MM.1S (cell line): ENCODE results near the gene COQ10B.
A peak's percentile ranks its signal among the peaks of the same experiment; 100 is the strongest.
"Not testable (repeated sequence)": the region's sequence is repeated elsewhere in the genome, so short reads cannot be mapped to it uniquely, and the experiment has no call there.

ENCODE experiments used
- DNase-seq: peaks from one replicate; pipeline ENCODE4 v3.0.0-alpha.2; 2015
- H2AFZ ChIP-seq: fragments of 300-600 bp; sonication (generic); 2 replicates; pipeline ENCODE4 v1.6.0; 2016; ENCODE audit warnings: antibody characterized with exemption, low read length
- H3F3A ChIP-seq: fragments of 300-600 bp; sonication (generic); 2 replicates; pipeline ENCODE4 v1.6.1; 2016; ENCODE audit warnings: mild to moderate bottlenecking, antibody characterized with exemption, low read length, moderate library complexity, mixed read lengths; ENCODE audit not compliant: insufficient read depth
- H3K27ac ChIP-seq: fragments of 300-600 bp; sonication (generic); 2 replicates; pipeline ENCODE4 v1.5.1; 2016; ENCODE audit warnings: mild to moderate bottlenecking, low read length
- H3K27me3 ChIP-seq: fragments of 300-600 bp; sonication (generic); replicated peaks from 2 replicates; pipeline ENCODE4 v1.6.0; 2016; ENCODE audit warnings: low read length; ENCODE audit not compliant: insufficient read depth
- H3K36me3 ChIP-seq: fragments of 300-600 bp; sonication (generic); replicated peaks from 2 replicates; pipeline ENCODE4 v1.6.1; 2016; ENCODE audit warnings: mild to moderate bottlenecking, low read length, mixed read lengths; ENCODE audit not compliant: insufficient read depth
- H3K4me1 ChIP-seq: fragments of 300-600 bp; sonication (generic); 2 replicates; pipeline ENCODE4 v1.6.1; 2016; ENCODE audit warnings: low read length, mixed read lengths
- H3K4me2 ChIP-seq: fragments of 300-600 bp; sonication (generic); 2 replicates; pipeline ENCODE4 v1.6.0; 2016; ENCODE audit warnings: low read depth, low read length
- H3K4me3 ChIP-seq: fragments of 300-600 bp; sonication (generic); 2 replicates; pipeline ENCODE4 v1.5.1; 2016; ENCODE audit warnings: low read length, mixed read lengths
- H3K79me2 ChIP-seq: fragments of 300-600 bp; sonication (generic); 2 replicates; pipeline ENCODE4 v1.6.1; 2016; ENCODE audit warnings: mixed run types, low read length, mixed read lengths
- H3K9ac ChIP-seq: fragments of 300-600 bp; sonication (generic); 2 replicates; pipeline ENCODE4 v1.6.1; 2016; ENCODE audit warnings: low read length, mixed read lengths
- H3K9me2 ChIP-seq: fragments of 300-600 bp; sonication (generic); replicated peaks from 2 replicates; pipeline ENCODE4 v1.6.1; 2016; ENCODE audit warnings: mild to moderate bottlenecking, low read length, mixed read lengths; ENCODE audit not compliant: insufficient read depth
- H3K9me3 ChIP-seq: fragments of 300-600 bp; sonication (generic); replicated peaks from 2 replicates; pipeline ENCODE4 v1.6.1; 2016; ENCODE audit warnings: mild to moderate bottlenecking, low read length, mixed read lengths; ENCODE audit not compliant: insufficient read depth
- H4K20me1 ChIP-seq: fragments of 300-600 bp; sonication (generic); 2 replicates; pipeline ENCODE4 v1.6.1; 2016; ENCODE audit warnings: mild to moderate bottlenecking, low read length, moderate library complexity, mixed read lengths; ENCODE audit not compliant: insufficient read depth
- EZH2 ChIP-seq: fragments of 300-600 bp; sonication (generic); optimal IDR thresholded peaks from 2 replicates; pipeline ENCODE3; 2017; ENCODE audit warnings: low read depth, mild to moderate bottlenecking, antibody characterized with exemption, low read length, mixed read lengths
- EZH2phosphoT487 ChIP-seq: fragments of 300-600 bp; sonication (generic); IDR thresholded peaks from 2 replicates; pipeline ENCODE4 v1.6.1; 2018; ENCODE audit warnings: antibody characterized with exemption, low read length
- TF ChIP-seq, protein P1 (sequence below): fragments of 300-600 bp; sonication (generic); IDR thresholded peaks from 2 replicates; pipeline ENCODE4 v1.5.1; 2016; ENCODE audit warnings: antibody characterized with exemption, low read length, mixed read lengths

COQ10B gene

DNA sequence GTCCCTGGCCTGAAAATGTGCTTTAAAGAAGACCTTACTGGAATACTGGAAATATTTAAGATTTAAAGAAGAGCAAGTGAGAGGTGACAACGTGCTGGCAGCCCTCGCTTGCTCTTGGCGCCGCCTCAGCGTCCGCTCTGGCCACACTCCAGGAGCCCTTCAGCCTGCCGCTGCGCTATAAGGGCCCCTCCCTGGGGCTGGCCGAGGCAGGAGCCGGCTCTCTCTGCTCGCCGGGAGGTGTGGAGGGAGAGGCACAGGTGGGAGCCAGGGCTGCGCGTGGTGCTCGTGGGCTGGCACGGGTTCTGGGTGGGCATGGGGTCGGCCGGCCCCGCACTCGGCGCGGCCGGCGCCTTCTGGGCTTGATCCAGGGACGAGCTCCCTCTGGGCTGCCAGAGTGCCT is 2.9 kb upstream of the COQ10B start:
- no peak for DNase-seq
- TF ChIP-seq EZH2phosphoT487 (no peak), EZH2 (no peak)
- TF ChIP-seq, protein P1, sequence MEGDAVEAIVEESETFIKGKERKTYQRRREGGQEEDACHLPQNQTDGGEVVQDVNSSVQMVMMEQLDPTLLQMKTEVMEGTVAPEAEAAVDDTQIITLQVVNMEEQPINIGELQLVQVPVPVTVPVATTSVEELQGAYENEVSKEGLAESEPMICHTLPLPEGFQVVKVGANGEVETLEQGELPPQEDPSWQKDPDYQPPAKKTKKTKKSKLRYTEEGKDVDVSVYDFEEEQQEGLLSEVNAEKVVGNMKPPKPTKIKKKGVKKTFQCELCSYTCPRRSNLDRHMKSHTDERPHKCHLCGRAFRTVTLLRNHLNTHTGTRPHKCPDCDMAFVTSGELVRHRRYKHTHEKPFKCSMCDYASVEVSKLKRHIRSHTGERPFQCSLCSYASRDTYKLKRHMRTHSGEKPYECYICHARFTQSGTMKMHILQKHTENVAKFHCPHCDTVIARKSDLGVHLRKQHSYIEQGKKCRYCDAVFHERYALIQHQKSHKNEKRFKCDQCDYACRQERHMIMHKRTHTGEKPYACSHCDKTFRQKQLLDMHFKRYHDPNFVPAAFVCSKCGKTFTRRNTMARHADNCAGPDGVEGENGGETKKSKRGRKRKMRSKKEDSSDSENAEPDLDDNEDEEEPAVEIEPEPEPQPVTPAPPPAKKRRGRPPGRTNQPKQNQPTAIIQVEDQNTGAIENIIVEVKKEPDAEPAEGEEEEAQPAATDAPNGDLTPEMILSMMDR: no peak
- Histone ChIP-seq H3K27me3 (no peaks in the 10 kb centered on the region), H3K4me2 (no peak overlapping the region), H3K9ac (no peak overlapping the region), H2AFZ (no peak overlapping the region), H4K20me1 (no peaks in the 10 kb centered on the region), H3K27ac (no peak overlapping the region), H3K4me1 (peaks cover 11% of the 10 kb centered on the region; the same call in 1 of the 2 replicates), H3K36me3 (no peaks in the 10 kb centered on the region), H3K79me2 (peaks cover 18% of the 10 kb centered on the region), H3F3A (0 out of 2 replicates have a peak, but pooled peaks cover 12% of the 10 kb centered on the region), H3K4me3 (no peak overlapping the region), H3K9me2 (no peaks in the 10 kb centered on the region), H3K9me3 (no peaks in the 10 kb centered on the region)

DNA sequence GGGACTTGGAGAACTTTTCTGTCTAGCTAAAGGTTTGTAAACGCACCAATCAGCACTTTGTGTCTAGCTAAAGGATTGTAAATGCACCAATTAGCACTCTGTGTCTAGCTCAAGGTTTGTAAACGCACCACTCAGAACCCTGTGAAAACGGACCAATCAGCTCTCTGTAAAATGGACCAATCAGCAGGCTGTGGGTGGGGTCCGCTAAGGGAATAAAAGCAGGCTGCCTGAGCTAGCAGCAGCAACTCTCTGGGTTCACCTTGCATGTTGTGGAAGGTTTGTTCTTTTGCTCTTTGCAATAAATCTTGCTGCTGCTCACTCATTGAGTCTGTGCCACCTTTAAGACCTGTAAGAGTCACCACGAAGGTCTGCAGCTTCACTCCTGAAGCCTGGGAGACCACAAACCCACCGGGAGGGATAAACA is 2.4 kb upstream of the COQ10B start:
- H3K4me3 ChIP-seq, H3K27me3 ChIP-seq, H3K9ac ChIP-seq, H4K20me1 ChIP-seq, H3K4me2 ChIP-seq, DNase-seq, H3K9me2 ChIP-seq, H2AFZ ChIP-seq, H3K27ac ChIP-seq, H3K9me3 ChIP-seq, H3K36me3 ChIP-seq: not testable (repeated sequence)
- H3F3A ChIP-seq: 0 out of 2 replicates have a peak, but pooled peaks cover 12% of the 10 kb centered on the region
- peaks cover 23% of the 10 kb centered on the region for H3K79me2 ChIP-seq
- H3K4me1 ChIP-seq: peaks cover 11% of the 10 kb centered on the region; the same call in 1 of the 2 replicates

DNA sequence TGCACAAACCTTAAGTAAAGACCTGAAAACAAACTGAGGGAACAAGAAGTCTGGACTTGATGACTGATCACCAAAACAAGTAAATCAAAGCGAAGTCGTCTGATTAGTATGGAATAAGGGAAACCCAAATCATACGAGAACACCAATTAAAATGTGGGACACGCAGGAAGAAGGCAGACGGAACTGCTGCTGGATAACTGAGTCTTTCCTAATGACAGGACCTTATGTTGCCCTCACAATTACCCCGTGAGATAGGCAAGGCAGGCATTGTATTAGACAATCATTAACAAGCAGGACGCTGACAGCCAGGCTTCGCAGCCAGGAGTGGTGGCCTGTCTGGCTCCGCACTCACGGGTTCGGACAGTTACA is 614 bp upstream of the COQ10B start:
- Histone ChIP-seq H3K4me1 (peaks cover 11% of the 10 kb centered on the region; the same call in 1 of the 2 replicates), H3K79me2 (peaks cover 39% of the 10 kb centered on the region), H3K4me3 (peak overlapping the region; percentile 80), H3K9ac (peak overlapping the region; percentile 69), H3K27ac (peak overlapping the region; percentile 52), H3K27me3 (no peaks in the 10 kb centered on the region), H3K9me3 (no peaks in the 10 kb centered on the region), H4K20me1 (no peaks in the 10 kb centered on the region), H3K36me3 (no peaks in the 10 kb centered on the region), H3K9me2 (no peaks in the 10 kb centered on the region), H3F3A (0 out of 2 replicates have a peak, but pooled peaks cover 12% of the 10 kb centered on the region), H2AFZ (peak overlapping the region; percentile 75), H3K4me2 (peak overlapping the region; percentile 89)
- no peak for DNase-seq
- no peak for TF ChIP-seq EZH2phosphoT487
- no peak for TF ChIP-seq EZH2
- TF ChIP-seq, protein P1: no peak

DNA sequence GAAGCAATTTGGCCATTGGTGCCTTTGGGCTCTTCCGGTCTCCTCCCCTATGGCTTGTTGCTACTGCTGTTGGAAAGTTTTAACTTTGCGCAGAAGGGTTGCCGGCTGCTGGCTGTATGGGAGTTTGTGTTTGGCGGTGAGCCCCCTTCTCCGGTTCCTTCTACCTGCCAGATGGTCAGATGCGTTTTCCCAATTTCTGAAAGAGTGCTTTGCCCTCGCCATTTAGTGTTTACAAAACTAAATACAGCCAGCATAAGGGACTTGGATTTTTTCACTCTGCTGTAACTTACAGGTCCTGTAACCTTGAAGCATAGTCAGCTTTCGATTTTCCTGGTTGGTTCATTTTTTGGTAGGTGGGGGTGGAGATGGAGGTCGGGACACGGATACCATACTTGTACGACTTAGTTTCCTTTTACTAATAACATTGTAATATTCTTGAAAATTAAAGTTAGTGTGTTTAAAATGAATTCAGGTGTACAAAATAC is 604 bp downstream of the COQ10B start:
- Histone ChIP-seq H3K36me3 (no peaks in the 10 kb centered on the region), H4K20me1 (no peaks in the 10 kb centered on the region), H3K79me2 (peaks cover 51% of the 10 kb centered on the region), H3K27me3 (no peaks in the 10 kb centered on the region), H3K9me3 (no peaks in the 10 kb centered on the region), H2AFZ (peak overlapping the region; percentile 66), H3K4me1 (peaks cover 11% of the 10 kb centered on the region; the same call in 1 of the 2 replicates), H3K4me2 (peak overlapping the region; percentile 81), H3K9ac (peak overlapping the region; percentile 93), H3K9me2 (no peaks in the 10 kb centered on the region), H3F3A (0 out of 2 replicates have a peak, but pooled peaks cover 12% of the 10 kb centered on the region), H3K4me3 (peak overlapping the region; percentile 87), H3K27ac (peak overlapping the region; percentile 87)
- no peak for TF ChIP-seq EZH2
- peak; percentile 17 for DNase-seq
